Hematopoietic multipotent progenitor cell treated with erythropoietin and hydrocortisone succinate and interleukin-3 and kit ligand, for 8 days (in vitro differentiated cells): ENCODE data around the gene PRKAG2.

Source experiments
- DNase-seq: peaks from one replicate; pipeline ENCODE4 v3.0.0-alpha.2; 2015

Gene PRKAG2

DNA sequence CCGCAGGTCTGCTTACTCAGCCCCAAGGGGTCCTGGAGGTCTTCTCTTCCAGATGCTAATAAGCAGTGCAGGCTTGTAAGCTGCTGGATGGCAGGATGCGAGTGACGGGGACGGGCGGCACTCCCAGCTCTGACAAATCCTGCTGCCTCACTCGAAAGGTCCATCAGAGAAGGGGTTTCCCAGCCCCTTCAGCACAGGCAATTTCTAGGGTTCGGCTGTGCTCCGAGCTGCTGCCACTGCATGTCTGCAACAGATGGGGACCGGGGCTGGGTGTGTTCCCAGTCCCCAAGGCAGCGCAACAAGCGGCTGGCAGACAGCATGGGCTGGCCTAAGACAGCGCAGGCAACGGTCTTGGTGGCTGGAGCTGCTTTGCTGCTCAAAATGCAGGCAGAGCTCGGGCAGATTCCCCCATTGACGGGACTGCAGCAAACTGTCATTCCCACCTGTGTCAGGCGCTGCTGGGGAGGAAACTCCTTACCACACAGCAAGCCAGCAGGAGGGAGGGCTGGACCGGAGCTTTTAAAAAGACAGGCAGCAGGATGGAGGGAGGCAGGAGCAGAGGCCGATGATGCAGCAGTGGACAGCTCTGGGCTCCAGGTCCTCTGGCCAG, 62.4 kb downstream of the PRKAG2 start:
- no peak for DNase-seq

DNA sequence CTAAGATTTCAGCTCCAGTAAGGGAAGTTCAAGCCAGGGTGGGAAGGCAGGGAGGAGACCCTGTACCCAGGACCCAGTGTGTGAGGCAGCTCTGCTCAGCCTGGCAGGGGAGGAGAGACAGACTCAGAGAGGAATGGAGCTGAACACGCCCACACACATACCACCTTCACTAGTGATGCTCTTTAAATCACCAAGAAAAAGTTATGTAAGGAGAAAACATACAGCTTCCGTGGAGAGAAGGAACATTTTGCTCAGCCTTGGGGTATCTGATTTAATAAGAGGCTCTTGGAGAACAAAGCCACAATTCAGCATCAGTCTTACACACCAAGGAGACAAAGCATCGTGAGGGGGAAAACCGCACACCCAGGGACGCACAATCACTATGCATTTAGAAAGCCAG, 62.9 kb downstream of the PRKAG2 start:
- no peak for DNase-seq

- DNase-seq: no peak
These were observed 63.5 kb downstream of the PRKAG2 start for GRCh38 chr7:151813445-151813844.

DNA sequence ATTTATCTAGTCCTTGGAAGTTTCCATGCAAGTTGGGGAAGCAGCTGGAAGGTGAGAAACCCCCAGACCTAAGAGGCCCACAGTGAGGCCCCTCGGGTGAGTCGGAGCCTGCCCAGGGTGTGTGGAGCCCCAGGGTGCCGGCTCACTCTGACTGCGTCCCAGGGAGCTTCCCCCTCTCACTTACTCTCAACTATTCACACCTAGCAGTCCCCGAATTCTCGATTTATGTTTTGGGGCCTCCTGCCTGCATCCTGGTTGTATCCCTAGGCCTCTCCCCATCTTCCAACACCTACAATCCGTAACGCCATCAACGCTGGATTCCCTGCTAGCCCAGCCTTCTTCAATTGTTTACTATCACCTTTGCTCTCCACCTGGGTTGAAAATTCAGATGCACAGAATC, 63.9 kb downstream of the PRKAG2 start:
- DNase-seq: no peak

DNA sequence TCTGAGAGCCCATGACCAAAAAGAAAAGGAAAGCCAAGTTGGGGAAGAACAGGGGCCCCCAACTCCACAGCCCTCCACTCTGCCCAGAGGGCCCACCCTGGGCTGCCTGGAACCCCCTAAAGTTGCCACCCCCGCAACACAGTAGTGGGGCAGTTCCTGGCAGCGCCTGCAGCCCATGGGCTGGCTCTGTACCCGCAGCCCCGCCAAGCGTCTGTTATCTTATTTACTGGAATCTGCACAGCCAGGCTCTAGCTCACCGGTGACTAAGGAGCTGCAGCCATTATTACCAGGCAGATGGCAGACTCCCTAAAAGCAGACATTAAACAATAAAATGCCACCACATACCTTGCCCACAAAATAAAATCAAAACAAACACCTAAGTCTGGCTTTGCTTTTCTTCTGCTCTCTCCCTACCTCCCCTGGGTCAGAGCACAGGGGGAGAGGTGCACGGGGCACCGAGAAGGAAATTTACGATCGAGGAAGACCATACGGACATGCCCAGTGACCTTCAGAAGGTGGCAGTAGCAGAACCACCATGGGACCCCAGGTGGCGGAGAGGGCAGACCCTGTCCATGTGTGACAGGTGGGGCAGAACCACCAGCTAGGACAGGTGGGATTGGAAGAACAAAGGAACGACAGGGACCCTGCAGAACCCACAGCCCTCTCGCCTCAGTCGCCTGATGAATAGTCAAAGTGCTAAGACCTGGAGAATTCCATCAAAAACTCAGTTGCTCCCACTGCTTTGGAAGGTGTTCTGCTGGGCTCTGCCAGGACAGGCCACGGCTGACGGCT, 66.3 kb downstream of the PRKAG2 start:
- DNase-seq: peak; percentile 2

DNA sequence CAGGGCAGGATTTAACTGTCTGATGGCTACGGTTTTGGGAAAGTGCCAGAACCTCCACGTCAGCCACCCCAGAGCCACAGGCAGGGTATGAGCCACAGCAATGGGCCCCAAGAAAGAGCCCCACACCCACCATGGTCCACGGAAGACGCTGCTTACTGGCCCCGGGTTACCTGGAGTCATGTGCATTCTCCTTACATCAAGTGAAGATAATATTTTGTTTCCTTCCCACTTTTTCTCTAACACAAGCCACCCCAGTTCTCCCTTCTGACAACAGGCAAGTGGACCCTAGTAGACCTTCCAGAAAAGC, 67.1 kb downstream of the PRKAG2 start:
- no peak for DNase-seq

- DNase-seq: no peak
These were observed 67.6 kb downstream of the PRKAG2 start for GRCh38 chr7:151809146-151809863.

- no peak for DNase-seq
These were observed 68.3 kb downstream of the PRKAG2 start for GRCh38 chr7:151808400-151809145.

DNA sequence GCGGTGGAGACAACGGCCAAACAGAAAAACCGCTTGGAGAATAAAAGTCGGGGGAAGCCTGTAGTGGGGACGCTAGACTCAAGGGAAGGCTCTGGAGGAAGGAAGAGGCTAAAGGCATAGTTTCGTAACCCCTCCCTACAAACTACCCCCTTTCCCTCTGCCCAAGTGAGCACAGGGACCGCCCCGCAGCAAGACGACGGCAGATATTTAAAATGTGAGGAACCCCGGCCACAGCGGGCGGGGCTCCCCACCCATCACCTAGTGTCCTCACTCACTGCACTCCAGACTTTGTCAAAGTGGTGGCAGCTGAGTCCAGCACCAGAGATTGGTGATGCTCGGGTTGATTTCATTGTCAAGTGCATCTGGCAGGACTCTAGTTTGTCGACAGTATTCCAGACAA, 69.1 kb downstream of the PRKAG2 start:
- DNase-seq: no peak

GRCh38 chr7:151806952-151807775, 69.8 kb downstream of the PRKAG2 start:
- no peak for DNase-seq

- peak; percentile 15 for DNase-seq
These were observed 70.7 kb downstream of the PRKAG2 start for GRCh38 chr7:151806204-151806603.

DNA sequence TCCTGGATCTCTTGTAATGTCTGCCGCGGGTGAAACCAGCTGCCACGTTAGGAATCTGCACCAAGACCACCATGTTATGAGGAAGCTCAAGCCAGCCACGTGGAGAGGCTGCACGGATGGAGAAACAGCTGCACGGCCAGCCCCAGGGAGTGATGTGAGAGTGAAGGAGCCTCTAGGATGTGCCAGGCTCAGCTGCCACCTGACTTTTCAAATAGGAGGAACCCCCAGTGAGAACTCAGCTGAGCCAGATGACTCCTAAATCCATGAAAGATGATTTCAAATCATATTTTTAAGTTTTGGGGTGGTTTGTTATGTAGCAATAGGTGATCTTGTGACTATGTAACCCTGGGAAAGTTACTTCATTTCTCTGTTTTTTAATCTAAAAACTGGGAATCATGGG, 71.7 kb downstream of the PRKAG2 start:
- DNase-seq: no peak

- no peak for DNase-seq
These were observed 72.2 kb downstream of the PRKAG2 start for GRCh38 chr7:151804756-151805155.

DNA sequence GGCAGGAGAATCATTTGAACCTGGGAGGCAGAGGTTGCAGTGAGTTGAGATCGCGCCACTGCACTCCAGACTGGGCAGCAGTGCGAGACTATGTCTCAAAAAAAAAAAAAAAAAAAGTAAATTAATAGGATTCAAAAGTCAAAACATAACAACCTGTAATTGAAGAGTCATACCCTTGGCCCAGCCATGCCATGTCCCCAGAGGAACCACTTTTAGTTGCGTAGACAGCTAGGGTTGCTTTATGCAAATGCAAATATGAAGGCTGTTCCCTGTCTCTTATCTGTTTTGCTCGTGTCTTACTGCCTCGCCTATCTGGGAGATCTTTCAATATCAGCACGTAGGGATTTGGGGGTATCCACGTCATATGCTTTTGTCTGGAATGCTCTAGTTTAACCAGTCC, 73.1 kb downstream of the PRKAG2 start:
- DNase-seq: no peak

DNA sequence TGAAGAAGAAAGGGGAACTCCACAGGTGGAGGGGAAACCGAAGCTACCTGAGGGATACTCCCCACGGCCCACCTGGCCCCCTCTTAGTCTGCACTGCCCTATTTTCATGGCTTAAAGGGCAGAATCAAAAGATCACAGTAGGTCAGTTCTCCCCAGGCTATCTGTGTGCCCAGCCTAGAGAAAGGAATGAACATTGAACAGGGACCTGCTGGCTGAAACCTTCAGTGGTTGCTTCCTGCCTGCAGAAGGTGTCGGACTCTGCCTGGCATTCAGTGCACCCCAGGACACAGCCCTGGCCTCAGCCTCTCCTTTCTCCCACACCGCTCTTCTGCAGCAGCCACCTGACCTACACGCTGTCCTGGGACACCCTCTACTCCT, 74.5 kb downstream of the PRKAG2 start:
- DNase-seq: no peak

DNA sequence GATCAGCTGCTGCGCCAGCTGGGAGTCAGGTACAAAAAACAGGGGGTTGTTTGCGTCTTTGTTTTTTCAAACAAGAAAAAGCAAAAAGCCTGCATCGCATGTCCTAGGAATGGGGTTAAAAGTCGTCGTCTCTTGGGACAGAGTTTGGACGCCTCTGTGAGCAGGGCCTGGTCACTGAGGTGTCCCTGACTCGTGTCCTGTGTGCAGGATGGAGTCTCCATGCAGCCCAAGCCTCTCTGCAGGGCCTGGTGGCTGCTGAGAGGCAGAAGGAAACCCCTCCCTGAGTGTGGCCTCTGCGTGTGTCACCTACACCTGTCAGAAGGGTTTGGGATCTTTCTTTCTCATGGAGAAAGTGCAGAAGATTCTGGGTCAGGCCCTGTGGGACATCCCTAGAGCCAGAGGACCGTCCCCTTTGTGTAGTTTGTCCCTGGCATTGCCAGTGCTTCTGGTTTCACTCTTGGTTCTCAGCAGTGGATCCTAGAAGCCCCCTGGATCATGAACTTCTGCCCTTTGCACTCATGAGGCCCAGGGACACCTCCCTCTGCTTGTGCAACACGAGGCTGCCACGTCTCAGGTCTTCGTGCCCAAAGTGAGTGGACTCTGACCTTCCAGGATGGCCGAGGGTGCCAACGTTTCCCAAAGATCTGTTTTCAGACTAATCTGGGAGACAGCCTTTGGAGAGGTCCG, 75.0 kb downstream of the PRKAG2 start:
- no peak for DNase-seq

- no peak for DNase-seq
These were observed 75.6 kb downstream of the PRKAG2 start for GRCh38 chr7:151801291-151801690.

DNA sequence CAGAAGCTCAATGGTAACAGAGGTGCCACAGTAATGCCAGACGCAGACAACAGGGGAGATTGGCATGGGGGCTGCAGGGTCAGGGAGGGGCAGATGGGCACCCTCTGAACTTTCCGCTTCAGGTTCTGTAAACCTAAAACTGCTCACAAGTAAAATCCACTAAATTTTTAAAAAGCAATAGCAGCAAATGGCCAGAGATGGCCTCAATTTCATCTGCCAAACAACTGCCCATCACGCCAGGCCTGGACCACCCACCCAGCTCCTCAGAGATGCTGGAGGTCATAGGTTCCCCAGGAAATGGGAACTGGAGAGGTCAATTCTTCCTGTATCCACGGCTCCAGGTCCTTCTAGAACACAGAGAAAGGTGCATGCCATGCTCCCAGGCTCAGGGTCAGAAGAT, 76.1 kb downstream of the PRKAG2 start:
- no peak for DNase-seq

- DNase-seq: no peak
These were observed 76.5 kb downstream of the PRKAG2 start for GRCh38 chr7:151800391-151800790.

GRCh38 chr7:151799506-151799905, 77.4 kb downstream of the PRKAG2 start:
- DNase-seq: no peak

GRCh38 chr7:151798851-151799448, 78.0 kb downstream of the PRKAG2 start:
- no peak for DNase-seq
